ENCODE measurements around the gene OTX1. TPM values are rescaled to one million over a fixed set of nuclear protein-coding genes. Genes with fewer than 3 reads are reported as not detected.
A peak's percentile ranks its signal among the peaks of the same experiment; 100 is the strongest.

Gene OTX1
- total RNA-seq (0.17 TPM in 1 of 2 replicates, not detected in the other), polyA plus RNA-seq (not detected in 2 replicates), polyA minus RNA-seq (ENCODE audit: low replicate concordance) (0.11 TPM in 1 of 2 replicates, not detected in the other)
- 0.06 and 0.09 TPM in 2 replicates for polyA plus RNA-seq (2012)

GRCh38 chr2:63050334-63051041, at the start of gene OTX1:
Gene OTX1 (plus strand): TSS chr2:63050830. CDS start chr2:63052991, 2,161 bp downstream.
- Histone ChIP-seq H3K27me3 (ENCODE audit: control insufficient read depth, insufficient read depth, low read length) (peaks cover 65% of the 10 kb centered on the region), H3K79me2 (ENCODE audit: control insufficient read depth, insufficient read depth, low read length) (no peaks in the 10 kb centered on the region), H3K4me1 (ENCODE audit: control insufficient read depth, extremely low read depth, insufficient read depth, low read length) (no peaks in the 10 kb centered on the region), H3K27ac (ENCODE audit: insufficient read depth, low read length) (no peak within 1 kb of the TSS), H3K36me3 (ENCODE audit: control insufficient read depth, insufficient read depth, low read length) (no peaks in the 10 kb centered on the region), H3K4me3 (replicated peaks in 1 of 4; ENCODE audit: control extremely low read depth in 1 of 4, insufficient read depth in 1 of 4, low read depth in 3 of 4, low read length in 4 of 4) (peak within 1 kb of the TSS; percentile 47 to 61 (median 52)), H3K9me3 (ENCODE audit: control insufficient read depth, insufficient read depth, low read depth, low read length) (no peaks in the 10 kb centered on the region), H2AFZ (ENCODE audit: low read length) (no peak within 1 kb of the TSS), H3K4me2 (ENCODE audit: extremely low read depth, insufficient read depth, low read length) (peak within 1 kb of the TSS; percentile 93), H4K20me1 (ENCODE audit: control insufficient read depth, extremely low read depth, insufficient read depth, low read length) (no peaks in the 10 kb centered on the region), H3K9ac (ENCODE audit: insufficient read depth, low read length) (no peak within 1 kb of the TSS)
- DNase-seq (ENCODE audit: low read depth in 2 of 2): peak in 1 of 2 donors; percentile 30
- no peak for TF ChIP-seq CTCF (conservative IDR thresholded peaks at IDR 0.05 in 1 of 2, IDR thresholded peaks at IDR 0.05 in 1 of 2; ENCODE audit: low read depth in 1 of 2, low read length in 2 of 2)
- TF ChIP-seq EZH2 (IDR thresholded peaks at IDR 0.05; ENCODE audit: low read length, missing control alignments): peak; percentile 75

- H3K4me2 ChIP-seq (ENCODE audit: extremely low read depth, insufficient read depth, low read length): no peak overlapping the region
- no peak for DNase-seq (ENCODE audit: low read depth in 2 of 2)
- no peaks in the 10 kb centered on the region for H3K9me3 ChIP-seq (ENCODE audit: control insufficient read depth, insufficient read depth, low read depth, low read length)
- no peaks in the 10 kb centered on the region for H3K79me2 ChIP-seq (ENCODE audit: control insufficient read depth, insufficient read depth, low read length)
- no peaks in the 10 kb centered on the region for H3K4me1 ChIP-seq (ENCODE audit: control insufficient read depth, extremely low read depth, insufficient read depth, low read length)
- H3K27me3 ChIP-seq (ENCODE audit: control insufficient read depth, insufficient read depth, low read length): no peaks in the 10 kb centered on the region
- H2AFZ ChIP-seq (ENCODE audit: low read length): no peak overlapping the region
- no peak overlapping the region for H3K27ac ChIP-seq (ENCODE audit: insufficient read depth, low read length)
- no peak overlapping the region for H3K9ac ChIP-seq (ENCODE audit: insufficient read depth, low read length)
- no peaks in the 10 kb centered on the region for H3K36me3 ChIP-seq (ENCODE audit: control insufficient read depth, insufficient read depth, low read length)
- no peak overlapping the region for H3K4me3 ChIP-seq (replicated peaks in 1 of 4; ENCODE audit: control extremely low read depth in 1 of 4, insufficient read depth in 1 of 4, low read depth in 3 of 4, low read length in 4 of 4)
- H4K20me1 ChIP-seq (ENCODE audit: control insufficient read depth, extremely low read depth, insufficient read depth, low read length): no peaks in the 10 kb centered on the region
- TF ChIP-seq EZH2 (IDR thresholded peaks at IDR 0.05; ENCODE audit: low read length, missing control alignments): no peak
- no peak for TF ChIP-seq CTCF (conservative IDR thresholded peaks at IDR 0.05 in 1 of 2, IDR thresholded peaks at IDR 0.05 in 1 of 2; ENCODE audit: low read depth in 1 of 2, low read length in 2 of 2)
Observed at GRCh38 chr2:63001576-63001975, 49.1 kb upstream of the OTX1 start.

- Histone ChIP-seq H3K27ac (ENCODE audit: insufficient read depth, low read length) (no peak overlapping the region), H3K79me2 (ENCODE audit: control insufficient read depth, insufficient read depth, low read length) (no peaks in the 10 kb centered on the region), H3K27me3 (ENCODE audit: control insufficient read depth, insufficient read depth, low read length) (no peaks in the 10 kb centered on the region), H3K36me3 (ENCODE audit: control insufficient read depth, insufficient read depth, low read length) (no peaks in the 10 kb centered on the region), H3K9me3 (ENCODE audit: control insufficient read depth, insufficient read depth, low read depth, low read length) (no peaks in the 10 kb centered on the region), H3K9ac (ENCODE audit: insufficient read depth, low read length) (no peak overlapping the region), H2AFZ (ENCODE audit: low read length) (no peak overlapping the region), H3K4me1 (ENCODE audit: control insufficient read depth, extremely low read depth, insufficient read depth, low read length) (no peaks in the 10 kb centered on the region), H3K4me3 (replicated peaks in 1 of 4; ENCODE audit: control extremely low read depth in 1 of 4, insufficient read depth in 1 of 4, low read depth in 3 of 4, low read length in 4 of 4) (no peak overlapping the region), H3K4me2 (ENCODE audit: extremely low read depth, insufficient read depth, low read length) (no peak overlapping the region), H4K20me1 (ENCODE audit: control insufficient read depth, extremely low read depth, insufficient read depth, low read length) (no peaks in the 10 kb centered on the region)
- TF ChIP-seq EZH2 (IDR thresholded peaks at IDR 0.05; ENCODE audit: low read length, missing control alignments): no peak
- no peak for TF ChIP-seq CTCF (conservative IDR thresholded peaks at IDR 0.05 in 1 of 2, IDR thresholded peaks at IDR 0.05 in 1 of 2; ENCODE audit: low read depth in 1 of 2, low read length in 2 of 2)
- no peak for DNase-seq (ENCODE audit: low read depth in 2 of 2)
Observed at GRCh38 chr2:63003351-63003750, 47.3 kb upstream of the OTX1 start.

Data from fibroblast of lung (primary cell).